ENCODE results near the gene NKPD1. TPM values are rescaled to one million over a fixed set of nuclear protein-coding genes. Genes with fewer than 3 reads are reported as not detected.

The NKPD1 gene
- total RNA-seq, 1 donor from 2014 or later = 0.18 TPM

DNA sequence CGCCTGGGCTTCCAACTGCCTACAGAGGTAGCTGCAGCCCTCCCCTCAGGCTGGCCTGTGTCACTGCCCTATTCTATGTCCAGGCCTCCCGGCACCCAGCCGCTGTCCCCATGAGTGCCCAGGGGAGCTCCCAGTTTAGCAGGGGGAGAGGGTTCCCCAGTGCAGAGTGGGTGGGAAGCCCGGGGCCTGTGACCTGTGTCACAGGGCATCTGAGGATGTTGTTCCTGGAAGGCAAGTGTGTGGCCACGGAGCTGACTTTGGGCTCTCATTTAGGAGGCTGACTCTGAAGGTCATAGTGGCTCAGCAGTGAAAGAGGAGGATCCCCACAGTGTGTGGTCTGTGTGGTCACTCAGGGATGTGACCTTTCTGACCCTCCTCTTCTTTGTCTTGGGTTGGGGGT, 42.7 kb downstream of the NKPD1 start:
- intact Hi-C loops (cut with micrococcal nuclease) = no loop called here

DNA sequence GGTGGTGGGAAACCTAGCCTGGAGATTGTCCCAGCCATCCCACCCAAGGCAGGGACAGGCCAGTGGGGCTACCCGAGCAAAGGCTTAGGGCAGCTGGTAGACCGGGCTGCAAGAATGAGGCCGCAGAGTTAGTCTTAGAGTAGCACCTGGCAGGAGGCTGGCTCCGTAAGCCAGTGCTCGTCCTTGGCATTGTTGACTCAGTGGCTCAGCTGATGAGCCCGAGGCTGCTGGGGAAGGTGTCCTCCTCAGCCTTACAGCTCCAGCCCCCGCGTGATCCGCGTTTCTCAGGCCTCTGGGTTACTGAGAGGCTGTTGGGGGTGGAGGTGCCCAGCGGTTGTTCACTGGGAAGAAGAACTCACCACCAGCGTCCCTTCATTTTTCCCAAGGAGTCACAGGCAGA, 43.1 kb downstream of the NKPD1 start:
- intact Hi-C loops (cut with micrococcal nuclease) = no loop called here

DNA sequence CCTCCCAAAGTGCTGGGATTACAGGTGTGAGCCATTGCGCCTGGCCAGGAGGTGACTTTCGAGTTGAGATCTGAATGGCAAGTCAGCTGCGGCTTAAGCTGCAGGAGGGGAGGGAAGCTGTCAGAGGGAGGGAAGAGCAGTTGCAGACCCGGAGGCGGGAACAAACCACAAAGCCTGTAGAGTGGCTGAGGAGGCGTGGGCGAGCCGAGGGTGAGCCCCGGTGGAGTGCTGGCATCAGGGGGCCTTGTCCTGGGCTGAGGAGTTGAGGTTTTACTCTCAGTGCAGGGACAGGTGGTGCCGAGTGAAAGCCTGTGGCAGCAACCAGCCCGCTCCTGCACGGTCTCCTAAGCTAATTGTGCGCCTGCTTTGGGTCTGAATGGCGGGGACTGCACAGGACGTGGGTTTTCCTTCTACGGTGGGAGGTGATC, 43.6 kb downstream of the NKPD1 start:
- intact Hi-C loops (cut with micrococcal nuclease) = no loop called here

DNA sequence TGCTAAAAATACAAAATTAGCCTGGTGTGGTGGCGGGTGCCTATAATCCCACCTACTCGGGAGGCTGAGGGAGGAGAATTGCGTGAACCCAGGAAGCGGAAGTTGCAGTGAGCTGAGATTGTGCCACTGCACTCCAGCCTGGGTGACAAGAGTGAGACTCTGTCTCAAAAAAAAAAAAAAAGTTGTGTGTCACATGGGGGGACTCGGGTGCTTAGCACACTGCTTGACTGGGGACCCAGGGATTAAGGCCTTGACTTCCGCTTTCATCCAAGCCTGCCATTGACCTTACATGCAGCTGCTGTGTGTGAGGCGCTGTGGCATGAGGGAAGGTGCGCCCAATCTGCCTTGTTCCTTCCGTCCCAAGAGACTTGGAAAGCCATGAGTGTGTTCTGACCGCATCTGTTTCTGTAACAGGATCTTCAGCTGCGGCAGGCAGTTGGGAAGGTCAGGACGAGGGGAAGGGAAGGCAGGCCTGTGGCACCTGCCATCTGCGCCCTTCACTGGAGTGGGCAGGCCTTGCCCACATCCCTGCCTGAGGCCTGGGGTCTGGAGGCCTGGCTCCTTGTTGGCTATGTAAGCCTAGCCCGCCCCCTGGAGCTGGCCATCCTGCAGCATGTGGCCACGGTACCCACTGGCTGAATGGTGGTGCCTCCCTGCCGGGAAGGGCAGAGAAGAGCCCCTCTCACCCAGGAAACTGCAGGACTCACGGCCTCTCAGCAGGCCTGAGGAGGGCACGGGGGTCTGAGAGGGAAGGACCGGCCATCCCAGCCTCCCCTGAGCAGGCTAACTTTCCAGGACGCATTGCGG, 44.8 kb downstream of the NKPD1 start:
- intact Hi-C loops (cut with micrococcal nuclease) = no loop called here

DNA sequence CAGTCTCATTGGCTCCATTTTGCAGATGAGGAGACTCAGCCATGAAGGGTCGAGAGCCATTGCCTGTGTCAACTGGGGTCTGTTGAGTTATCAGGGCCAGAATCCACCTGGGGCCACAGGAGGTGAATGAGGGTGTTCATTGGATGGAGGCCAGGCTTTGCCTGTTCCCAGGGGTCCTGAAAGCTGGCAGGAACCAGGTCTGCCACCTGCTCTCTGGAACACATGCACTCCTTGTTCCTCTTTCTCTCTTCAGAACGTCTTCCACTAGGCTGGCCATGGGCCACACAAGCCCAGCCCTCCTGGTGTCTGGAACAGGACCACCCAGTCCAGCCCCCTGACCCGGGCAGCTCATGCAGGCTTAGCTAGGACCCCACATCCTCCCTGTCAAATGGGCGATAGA, 46.7 kb downstream of the NKPD1 start:
- intact Hi-C loops (cut with micrococcal nuclease) = no loop called here

DNA sequence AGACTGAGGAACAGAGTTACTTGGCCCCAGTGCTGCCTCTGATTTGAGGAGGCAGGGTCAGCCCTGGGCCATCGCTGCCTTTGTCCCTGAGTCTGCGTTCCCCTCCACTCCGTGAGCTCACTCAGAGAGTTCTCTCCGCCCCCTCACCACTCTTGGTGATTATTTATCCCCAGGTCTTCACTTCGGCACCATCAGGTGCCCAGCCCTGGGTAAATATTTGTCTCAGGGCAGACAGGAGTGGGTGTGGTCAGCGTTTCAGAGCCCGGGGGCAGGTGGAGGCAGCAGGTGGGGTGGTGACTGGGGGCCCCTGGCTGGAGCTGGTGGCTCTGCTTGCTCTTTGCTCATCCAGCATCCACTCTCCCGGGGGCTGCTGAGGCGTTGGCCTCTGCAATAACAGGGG, 47.2 kb downstream of the NKPD1 start:
- intact Hi-C loops (cut with micrococcal nuclease) = no loop called here

DNA sequence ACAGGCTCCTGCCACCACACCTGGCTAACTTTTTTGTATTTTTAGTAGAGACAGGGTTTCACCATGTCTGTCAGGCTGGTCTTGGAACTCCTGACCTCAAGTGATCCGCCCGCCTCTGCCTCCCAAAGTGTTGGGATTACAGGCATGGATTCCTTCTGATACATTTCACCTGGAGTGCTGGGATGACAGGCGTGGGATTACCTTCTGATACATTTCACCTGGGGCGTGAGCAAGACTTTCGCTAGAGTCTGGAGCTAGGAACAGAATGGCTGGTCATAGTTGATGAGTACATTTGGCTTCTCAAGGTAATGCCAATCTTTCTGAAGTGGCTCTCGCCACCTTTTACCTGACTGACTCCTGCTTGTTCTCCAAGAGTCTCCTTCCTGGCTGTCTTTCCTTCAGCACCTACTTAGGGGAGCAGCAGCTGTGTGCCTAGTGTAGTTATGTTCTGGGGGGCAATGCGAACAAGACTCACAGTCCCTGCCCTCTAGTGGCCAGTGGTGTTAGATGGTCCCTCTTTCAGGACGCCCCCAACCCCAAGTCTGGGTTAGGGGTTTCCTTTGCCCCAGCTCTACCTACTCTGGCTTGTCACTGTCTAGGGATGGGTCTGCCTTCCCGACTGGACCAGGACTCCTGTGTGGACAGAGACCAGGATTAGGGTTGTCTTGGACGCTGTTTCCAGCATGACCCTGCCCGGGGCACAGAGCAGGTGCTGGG, 48.5 kb downstream of the NKPD1 start:
- intact Hi-C loops (cut with micrococcal nuclease) = no loop called here

Other genes starting within 250 kb of the NKPD1 start
- gene APOC1, start 246.4 kb downstream of the NKPD1 start, total RNA-seq = 1.3 TPM in 1 of 2 replicates, not detected in the other
- gene APOC4, start 218.7 kb downstream of the NKPD1 start, total RNA-seq = not detected in 2 replicates
- gene APOC2, start 214.9 kb downstream of the NKPD1 start, total RNA-seq = not detected in 2 replicates
- 73.3 and 80.4 TPM in 2 replicates for gene CLPTM1, start 205.6 kb downstream of the NKPD1 start, total RNA-seq
- 33.1 and 35.2 TPM in 2 replicates for gene RELB, start 159.5 kb downstream of the NKPD1 start, total RNA-seq
- gene CLASRP, start 121.9 kb downstream of the NKPD1 start, total RNA-seq = 90.9 and 94.1 TPM in 2 replicates
- gene ZNF296, start 84.5 kb downstream of the NKPD1 start, total RNA-seq = 4.1 and 5.0 TPM in 2 replicates
- gene GEMIN7, start 81.7 kb downstream of the NKPD1 start, total RNA-seq = 29.8 and 33.7 TPM in 2 replicates
- 18.4 and 24.8 TPM in 2 replicates for gene PPP1R37, start 67.8 kb downstream of the NKPD1 start, total RNA-seq
- 58.4 and 60.2 TPM in 2 replicates for gene TRAPPC6A, start 17.3 kb upstream of the NKPD1 start, total RNA-seq
- 11.5 and 12.6 TPM in 2 replicates for gene BLOC1S3, start 17.8 kb upstream of the NKPD1 start, total RNA-seq
- gene EXOC3L2, start 84.4 kb upstream of the NKPD1 start, total RNA-seq = not detected in 2 replicates
- gene MARK4, start 90.3 kb upstream of the NKPD1 start, total RNA-seq = 20.0 and 20.4 TPM in 2 replicates
- not detected in 2 replicates for gene CKM, start 161.9 kb upstream of the NKPD1 start, total RNA-seq
- not detected in 2 replicates for gene KLC3, start 179.8 kb upstream of the NKPD1 start, total RNA-seq
- 23.5 and 24.0 TPM in 2 replicates for gene ERCC2, start 209.6 kb upstream of the NKPD1 start, total RNA-seq
- gene PPP1R13L, start 244.1 kb upstream of the NKPD1 start, total RNA-seq = 10.9 and 12.9 TPM in 2 replicates
- 9.1 and 9.7 TPM in 2 replicates for gene POLR1G, start 245.7 kb upstream of the NKPD1 start, total RNA-seq